HepG2 (cell line): ENCODE results near the gene BCAM. TPM values are rescaled to one million over a fixed set of nuclear protein-coding genes. Genes with fewer than 3 reads are reported as not detected.

Experiments used
- ATAC-seq: fragments of 200-7000 bp; cut with Tn5 transposase; 3 replicates; pipeline ENCODE4 v1.9.1; 2020; ENCODE audit warnings: mild to moderate bottlenecking, moderate library complexity
- BruUV-seq: library from RNA; stranded (reverse); fragments of 400-500 nt; replicated peaks from 2 replicates; lab custom pipeline; 2021; lab: Mats Ljungman, UMichigan
- CTCF ChIA-PET: fragments of 300-600 bp; formaldehyde crosslinking; extraction: SDS; loops from one replicate; lab custom pipeline; 2021; ENCODE audit warnings: low total read pairs, inconsistent platforms, low intra/inter-chr PET ratio; lab: Yijun Ruan, JAX
- POLR2A ChIA-PET: fragments of 350-600 bp; sonication (Branson Sonifier 250); formaldehyde crosslinking; loops from one replicate; lab custom pipeline; 2020; ENCODE audit warnings: antibody characterized with exemption, inconsistent platforms; lab: Yijun Ruan, JAX
- DNase-seq: peaks from one replicate; pipeline ENCODE4 v3.0.0-alpha.2; 2015; ENCODE audit warnings: low spot score
- FAIRE-seq: peaks from 3 replicates; lab custom pipeline; 2011; peaks lifted over from hg19 to GRCh38; lab: Jason Lieb, UNC
- H2AFZ ChIP-seq: one replicate; pipeline ENCODE4 v1.6.1; 2011; ENCODE audit warnings: low read length, inconsistent platforms
- H3K27ac ChIP-seq: fragments of 300-600 bp; 3 replicates; pipeline ENCODE4 v1.8.0; 2011; ENCODE audit warnings: mixed run types, mild to moderate bottlenecking, mixed read lengths, low read length, inconsistent platforms; ENCODE audit not compliant: insufficient read depth; ENCODE audit errors: extremely low read length
- H3K27me3 ChIP-seq, 2 experiments: fragments of 200-600 bp in 1 of 2; 2 replicates in 1 of 2; 3 replicates in 1 of 2; pipeline versions ENCODE4 v1.6.0 to v1.8.0; 2011; ENCODE audit warnings: low read length in 2 of 2, mild to moderate bottlenecking in 2 of 2, moderate library complexity in 2 of 2, inconsistent platforms in 1 of 2; ENCODE audit not compliant: insufficient read depth in 2 of 2, control insufficient read depth in 1 of 2
- H3K36me3 ChIP-seq, 2 experiments: fragments of 200-600 bp in 1 of 2; replicated peaks in 1 of 2; 2 replicates in 1 of 2; 3 replicates in 1 of 2; pipeline versions ENCODE4 v1.5.1 to v1.8.0; 2011; ENCODE audit warnings: low read length in 2 of 2, inconsistent platforms in 1 of 2; ENCODE audit not compliant: insufficient read depth in 2 of 2, control insufficient read depth in 1 of 2
- H3K4me1 ChIP-seq: 2 replicates; pipeline ENCODE4 v1.5.1; 2012; ENCODE audit warnings: low read length, inconsistent platforms; ENCODE audit not compliant: insufficient read depth
- H3K4me2 ChIP-seq: 2 replicates; pipeline ENCODE4 v1.6.0; 2011; ENCODE audit warnings: low read depth, low read length, inconsistent platforms
- H3K4me3 ChIP-seq, 3 experiments: fragments of 200-600 bp in 1 of 3; sonication (generic), shearing (Covaris generic) in 1 of 3; replicated peaks in 1 of 3; 2 replicates each; pipeline ENCODE4 v1.5.1; 2011 to 2016; ENCODE audit warnings: low read length in 3 of 3, inconsistent platforms in 2 of 3, low read depth in 2 of 3, mild to moderate bottlenecking in 2 of 3, control low read depth in 1 of 3, mixed read lengths in 1 of 3; ENCODE audit not compliant: insufficient read depth in 1 of 3
- H3K79me2 ChIP-seq: one replicate; pipeline ENCODE4 v1.6.1; 2011; ENCODE audit warnings: low read length, inconsistent platforms; ENCODE audit not compliant: insufficient read depth
- H3K9ac ChIP-seq: 2 replicates; pipeline ENCODE4 v1.6.0; 2011; ENCODE audit warnings: mild to moderate bottlenecking, low read depth, low read length, inconsistent platforms; ENCODE audit not compliant: insufficient read depth
- H3K9me3 ChIP-seq: 2 replicates; pipeline ENCODE4 v1.5.1; 2012; ENCODE audit warnings: mild to moderate bottlenecking, low read length
- H4K20me1 ChIP-seq: 2 replicates; pipeline ENCODE4 v1.6.0; 2011; ENCODE audit warnings: inconsistent platforms, mild to moderate bottlenecking, low read length, moderate library complexity; ENCODE audit not compliant: insufficient read depth
- ASH2L ChIP-seq: fragments of 300-600, 200-600 bp; sonication (generic); IDR thresholded peaks from 2 replicates; pipeline ENCODE4 v1.7.0; 2017; ENCODE audit warnings: low read depth, mild to moderate bottlenecking, moderate library complexity, mixed read lengths, low read length; ENCODE audit not compliant: insufficient read length
- FLYWCH1 ChIP-seq: sonication (generic); formaldehyde crosslinking; IDR thresholded peaks from 2 replicates; pipeline ENCODE4 v1.8.1; 2023; ENCODE audit warnings: mild to moderate bottlenecking, missing genetic modification reagents
- KDM5B ChIP-seq: sonication (generic); formaldehyde crosslinking; IDR thresholded peaks from 2 replicates; pipeline ENCODE4 v1.4.0; 2020; ENCODE audit warnings: missing genetic modification reagents, mild to moderate bottlenecking, borderline replicate concordance
- MBNL3 ChIP-seq: fragments of 250-450 bp; sonication (Bioruptor Pico); conservative IDR thresholded peaks from 2 replicates; pipeline ENCODE4 v1.8.0; 2022; ENCODE audit warnings: mild to moderate bottlenecking, inconsistent platforms
- SMYD3 ChIP-seq: sonication (generic); formaldehyde crosslinking; IDR thresholded peaks from 2 replicates; pipeline ENCODE4 v1.8.1; 2023; ENCODE audit warnings: mild to moderate bottlenecking, missing genetic modification reagents
- ZNF619 ChIP-seq: sonication (generic); formaldehyde crosslinking; IDR thresholded peaks from 2 replicates; pipeline ENCODE4 v1.4.0; 2020; ENCODE audit warnings: mild to moderate bottlenecking, missing genetic modification reagents
- WGBS: methylation state at CpG from one replicate; pipeline ENCODE4 v1.1.6; 2017; ENCODE audit warnings: low lambda C conversion rate; 5-methylcytosine and 5-hydroxymethylcytosine counted together
- in situ Hi-C: cut with HindIII; loops from 2 replicates; pipeline ENCODE4 v1.10.0; 2017; ENCODE audit warnings: low pct_unique_long_range_greater_than_20kb; ENCODE audit not compliant: extremely low pct_ligation_motif_present
- intact Hi-C: fragments of 100-400 bp; cut with micrococcal nuclease; formaldehyde crosslinking; loops from one replicate; pipeline ENCODE4 v1.10.0; 2022; ENCODE audit not compliant: unreplicated experiment
- polyA plus RNA-seq, 8 experiments: library from polyadenylated mRNA; depleted of rRNA in 3 of 8; stranded (reverse) in 7 of 8; unstranded in 1 of 8; fragments of >200 nt; fragmentation: Illumina TruSeq in 4 of 8; extraction: Trizol in 4 of 8; gene quantifications; 2 replicates each; pipeline versions ENCODE4 v1.2.1 to v1.2.3, GENCODE V29; 2011 to 2016; ENCODE audit warnings: low read depth in 4 of 8, missing spikeins in 1 of 8, mixed read lengths in 1 of 8; ENCODE audit not compliant: insufficient read depth in 1 of 8
- total RNA-seq, 5 experiments: library from RNA; depleted of rRNA; stranded (reverse); fragments of >200 nt; fragmentation: Illumina TruSeq; extraction: Trizol; gene quantifications; 2 replicates each; pipeline ENCODE4 v1.2.3, GENCODE V29; 2016; ENCODE audit warnings: low read depth in 1 of 5
- TF ChIP-seq, protein P1 (sequence below): fragments of 450-650 bp; IDR thresholded peaks from 2 replicates; pipeline ENCODE4 v1.6.1; 2017
- TF ChIP-seq, protein P2 (sequence below): sonication (generic); formaldehyde crosslinking; IDR thresholded peaks from 2 replicates; pipeline ENCODE4 v1.4.0; 2020; ENCODE audit warnings: missing genetic modification reagents
- TF ChIP-seq, protein P3 (sequence below): sonication (generic); formaldehyde crosslinking; IDR thresholded peaks from 2 replicates; pipeline ENCODE4 v1.5.0; 2020; ENCODE audit warnings: missing genetic modification reagents

BCAM gene
- total and polyA plus RNA-seq, 2 of the 13 experiments (the other 11 are each of a cell fraction or from before 2014, with no cell fraction given), result 51.2 to 62.7 TPM

DNA sequence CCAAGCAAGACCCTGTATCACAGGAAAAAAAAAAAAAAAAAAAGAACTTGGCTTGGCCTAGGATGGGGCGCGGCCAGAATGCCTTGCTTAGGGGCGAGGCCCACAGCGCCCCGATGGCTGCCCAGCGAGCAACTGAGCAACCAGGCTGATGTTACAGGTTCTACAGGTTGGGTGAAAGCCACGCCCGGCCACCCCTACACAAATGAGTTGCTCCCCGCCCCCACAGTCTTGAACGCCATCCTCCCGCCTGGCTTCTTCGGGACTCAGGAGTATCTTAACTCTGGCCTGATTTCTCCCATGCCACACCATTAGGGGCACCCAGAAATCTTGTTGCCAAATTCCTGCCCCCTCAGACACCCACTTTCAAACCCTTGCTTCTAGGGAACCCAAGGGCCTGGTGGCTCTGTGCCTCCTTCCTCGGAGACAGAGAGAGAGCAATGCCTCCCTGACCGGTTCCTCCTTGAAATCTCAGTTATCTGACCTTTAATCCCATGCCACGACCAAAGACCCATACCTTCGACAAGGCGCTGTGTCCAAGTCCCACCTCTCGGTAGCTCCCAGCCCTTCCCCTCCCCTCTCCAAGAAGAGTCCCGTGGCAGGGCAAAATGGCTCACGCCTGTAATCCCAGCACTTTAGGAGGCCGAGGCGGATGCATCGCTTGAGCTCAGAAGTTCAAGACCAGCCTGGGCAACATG lies 32.4 kb upstream of the BCAM start:
- CTCF ChIA-PET, result no interaction called here
- DNase-seq (no peak), FAIRE-seq (no peak)
- Histone ChIP-seq H3K27me3 (no peaks in the 10 kb centered on the region), H3K4me2 (no peak overlapping the region), H4K20me1 (no peaks in the 10 kb centered on the region), H3K4me3 (no peak overlapping the region)
- BruUV-seq, result no TSS peak
- no peak for TF ChIP-seq MBNL3 (CRISPR knock-in tag)
- no peak for TF ChIP-seq SMYD3 (CRISPR knock-in tag)
- TF ChIP-seq, protein P1, sequence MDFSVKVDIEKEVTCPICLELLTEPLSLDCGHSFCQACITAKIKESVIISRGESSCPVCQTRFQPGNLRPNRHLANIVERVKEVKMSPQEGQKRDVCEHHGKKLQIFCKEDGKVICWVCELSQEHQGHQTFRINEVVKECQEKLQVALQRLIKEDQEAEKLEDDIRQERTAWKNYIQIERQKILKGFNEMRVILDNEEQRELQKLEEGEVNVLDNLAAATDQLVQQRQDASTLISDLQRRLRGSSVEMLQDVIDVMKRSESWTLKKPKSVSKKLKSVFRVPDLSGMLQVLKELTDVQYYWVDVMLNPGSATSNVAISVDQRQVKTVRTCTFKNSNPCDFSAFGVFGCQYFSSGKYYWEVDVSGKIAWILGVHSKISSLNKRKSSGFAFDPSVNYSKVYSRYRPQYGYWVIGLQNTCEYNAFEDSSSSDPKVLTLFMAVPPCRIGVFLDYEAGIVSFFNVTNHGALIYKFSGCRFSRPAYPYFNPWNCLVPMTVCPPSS, result no peak
- TF ChIP-seq, all 625 proteins: peak for 0
- H3K36me3 ChIP-seq, result no peaks in the 10 kb centered on the region
- H3K27ac ChIP-seq, result no peak overlapping the region
- no peak overlapping the region for H2AFZ ChIP-seq
- no peaks in the 10 kb centered on the region for H3K79me2 ChIP-seq
- in situ Hi-C loops, result loop anchor here (10.0 kb wide), 1 partner anchor 202 kb away; no protein-coding TSS in a partner anchor
- intact Hi-C loops, result no loop called here
- 68% methylated on average over 23 of the region's 23 CpGs for WGBS
- peaks cover 37% of the 10 kb centered on the region for H3K4me1 ChIP-seq
- POLR2A ChIA-PET, result interaction anchor here (1.8 kb wide), 1 partner anchor 68 kb away, joined by 4 read pairs; no protein-coding TSS in a partner anchor
- H3K9me3 ChIP-seq, result no peaks in the 10 kb centered on the region
- ATAC-seq, result no peak
- no peak overlapping the region for H3K9ac ChIP-seq

DNA sequence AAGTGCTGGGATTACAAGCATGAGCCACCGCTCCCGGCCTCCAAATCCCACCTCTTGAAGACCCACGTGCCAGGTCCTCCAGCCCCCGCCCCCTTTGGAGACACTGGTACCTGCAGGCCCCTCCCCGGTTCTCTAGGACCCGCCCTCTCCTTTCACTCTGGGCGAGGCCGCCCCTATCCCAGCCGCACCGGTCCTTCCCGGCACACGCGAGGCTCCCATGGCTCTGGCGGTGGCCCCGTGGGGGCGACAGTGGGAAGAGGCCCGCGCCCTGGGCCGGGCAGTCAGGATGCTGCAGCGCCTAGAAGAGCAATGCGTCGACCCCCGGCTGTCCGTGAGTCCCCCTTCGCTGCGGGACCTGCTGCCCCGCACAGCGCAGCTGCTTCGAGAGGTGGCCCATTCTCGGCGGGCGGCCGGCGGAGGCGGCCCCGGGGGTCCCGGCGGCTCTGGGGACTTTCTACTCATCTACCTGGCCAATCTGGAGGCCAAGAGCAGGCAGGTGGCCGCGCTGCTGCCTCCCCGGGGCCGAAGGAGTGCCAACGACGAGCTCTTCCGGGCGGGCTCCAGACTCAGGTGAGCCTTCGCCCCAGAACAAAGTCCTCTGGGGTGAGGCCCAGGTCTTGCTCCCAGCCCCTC lies 31.1 kb upstream of the BCAM start, which contains the start of gene CBLC:
CBLC (plus strand) TSS at position 176 of the 633 bp plus-strand sequence; CDS start at position 218, 42 bp downstream.
- in situ Hi-C loops, result loop anchor here (10.0 kb wide), 1 partner anchor 203 kb away; no protein-coding TSS in a partner anchor
- H2AFZ ChIP-seq, result no peak within 1 kb of the TSS
- peak within 1 kb of the TSS; percentile 44 for H3K27ac ChIP-seq
- no peaks in the 10 kb centered on the region for H4K20me1 ChIP-seq
- POLR2A ChIA-PET, result interaction anchor here (0.5 to 1.8 kb wide), 4 partner anchors 29 to 88 kb away, joined by 3 to 4 read pairs (median 4); no protein-coding TSS in a partner anchor
- H3K79me2 ChIP-seq, result no peaks in the 10 kb centered on the region
- H3K9me3 ChIP-seq, result no peaks in the 10 kb centered on the region
- H3K27me3 ChIP-seq, result no peaks in the 10 kb centered on the region
- no TSS peak for BruUV-seq
- CTCF ChIA-PET, result interaction anchor here (1.2 kb wide), 1 partner anchor 67 kb away, joined by 7 read pairs; the partner anchor contains the start of gene NECTIN2
- H3K4me2 ChIP-seq, result peak within 1 kb of the TSS; percentile 67
- H3K36me3 ChIP-seq, result no peaks in the 10 kb centered on the region
- intact Hi-C loops, result no loop called here
- WGBS, result 2% methylated on average over 18 of the region's 47 CpGs
- FAIRE-seq (no peak), DNase-seq (peak; percentile 68), ATAC-seq (peak; percentile 86)
- peak within 1 kb of the TSS; percentile 40 to 67 (median 48) for H3K4me3 ChIP-seq
- H3K4me1 ChIP-seq, result peaks cover 44% of the 10 kb centered on the region
- 0 out of 2 replicates have a peak within 1 kb of the TSS, but pooled peaks have one; percentile 49 for H3K9ac ChIP-seq
- TF ChIP-seq ZNF619 (CRISPR knock-in tag) (0 out of 2 replicates have a peak, but pooled peaks have one; percentile 52), FLYWCH1 (CRISPR knock-in tag) (no peak), ASH2L (no peak), KDM5B (0 out of 2 replicates have a peak, but pooled peaks have one; percentile 51)
- TF ChIP-seq, protein P2, sequence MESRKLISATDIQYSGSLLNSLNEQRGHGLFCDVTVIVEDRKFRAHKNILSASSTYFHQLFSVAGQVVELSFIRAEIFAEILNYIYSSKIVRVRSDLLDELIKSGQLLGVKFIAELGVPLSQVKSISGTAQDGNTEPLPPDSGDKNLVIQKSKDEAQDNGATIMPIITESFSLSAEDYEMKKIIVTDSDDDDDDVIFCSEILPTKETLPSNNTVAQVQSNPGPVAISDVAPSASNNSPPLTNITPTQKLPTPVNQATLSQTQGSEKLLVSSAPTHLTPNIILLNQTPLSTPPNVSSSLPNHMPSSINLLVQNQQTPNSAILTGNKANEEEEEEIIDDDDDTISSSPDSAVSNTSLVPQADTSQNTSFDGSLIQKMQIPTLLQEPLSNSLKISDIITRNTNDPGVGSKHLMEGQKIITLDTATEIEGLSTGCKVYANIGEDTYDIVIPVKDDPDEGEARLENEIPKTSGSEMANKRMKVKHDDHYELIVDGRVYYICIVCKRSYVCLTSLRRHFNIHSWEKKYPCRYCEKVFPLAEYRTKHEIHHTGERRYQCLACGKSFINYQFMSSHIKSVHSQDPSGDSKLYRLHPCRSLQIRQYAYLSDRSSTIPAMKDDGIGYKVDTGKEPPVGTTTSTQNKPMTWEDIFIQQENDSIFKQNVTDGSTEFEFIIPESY (CRISPR knock-in tag), result peak; percentile 23; the same call in 1 of the 2 replicates
- TF ChIP-seq, protein P3, sequence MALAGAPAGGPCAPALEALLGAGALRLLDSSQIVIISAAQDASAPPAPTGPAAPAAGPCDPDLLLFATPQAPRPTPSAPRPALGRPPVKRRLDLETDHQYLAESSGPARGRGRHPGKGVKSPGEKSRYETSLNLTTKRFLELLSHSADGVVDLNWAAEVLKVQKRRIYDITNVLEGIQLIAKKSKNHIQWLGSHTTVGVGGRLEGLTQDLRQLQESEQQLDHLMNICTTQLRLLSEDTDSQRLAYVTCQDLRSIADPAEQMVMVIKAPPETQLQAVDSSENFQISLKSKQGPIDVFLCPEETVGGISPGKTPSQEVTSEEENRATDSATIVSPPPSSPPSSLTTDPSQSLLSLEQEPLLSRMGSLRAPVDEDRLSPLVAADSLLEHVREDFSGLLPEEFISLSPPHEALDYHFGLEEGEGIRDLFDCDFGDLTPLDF (CRISPR knock-in tag), result peak; percentile 31; the same call in 1 of the 2 replicates
